HG03575 (cell line): ENCODE data around the gene FOXP1.

Experiments used
- ATAC-seq: cut with Tn5 transposase; IDR thresholded peaks from one replicate; pipeline ENCODE4 v1.9.1; 2021; ENCODE audit not compliant: unreplicated experiment, insufficient number of reproducible peaks, low FRiP score; ENCODE audit errors: extremely low read depth

The FOXP1 gene

DNA sequence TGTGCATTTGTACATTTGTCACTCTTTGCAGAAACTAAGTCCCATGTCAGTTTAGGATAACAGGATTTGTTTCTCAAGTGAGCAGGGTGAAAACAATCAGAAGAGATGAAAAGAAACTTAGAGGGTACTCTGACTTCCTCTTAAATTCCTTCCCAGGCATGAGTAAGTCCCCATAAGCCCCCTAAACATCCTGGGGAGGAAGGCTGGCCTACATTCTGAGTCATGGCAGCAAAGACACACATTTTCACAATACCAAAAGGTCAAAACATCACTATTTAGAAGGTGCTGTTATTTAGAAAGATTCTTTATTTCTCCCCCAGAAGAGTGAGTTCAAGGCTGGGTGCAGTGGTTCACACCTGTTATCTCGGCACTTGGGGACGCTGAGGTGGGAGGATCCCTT lies 7.6 kb upstream of the FOXP1 start:
- ATAC-seq: no peak

- no peak for ATAC-seq
Measured at GRCh38 chr3:71589132-71589531, 5.6 kb upstream of the FOXP1 start.

GRCh38 chr3:71587958-71588357 lies 4.4 kb upstream of the FOXP1 start:
- no peak for ATAC-seq

- ATAC-seq: no peak
Measured at GRCh38 chr3:71586810-71587242, 3.3 kb upstream of the FOXP1 start.

DNA sequence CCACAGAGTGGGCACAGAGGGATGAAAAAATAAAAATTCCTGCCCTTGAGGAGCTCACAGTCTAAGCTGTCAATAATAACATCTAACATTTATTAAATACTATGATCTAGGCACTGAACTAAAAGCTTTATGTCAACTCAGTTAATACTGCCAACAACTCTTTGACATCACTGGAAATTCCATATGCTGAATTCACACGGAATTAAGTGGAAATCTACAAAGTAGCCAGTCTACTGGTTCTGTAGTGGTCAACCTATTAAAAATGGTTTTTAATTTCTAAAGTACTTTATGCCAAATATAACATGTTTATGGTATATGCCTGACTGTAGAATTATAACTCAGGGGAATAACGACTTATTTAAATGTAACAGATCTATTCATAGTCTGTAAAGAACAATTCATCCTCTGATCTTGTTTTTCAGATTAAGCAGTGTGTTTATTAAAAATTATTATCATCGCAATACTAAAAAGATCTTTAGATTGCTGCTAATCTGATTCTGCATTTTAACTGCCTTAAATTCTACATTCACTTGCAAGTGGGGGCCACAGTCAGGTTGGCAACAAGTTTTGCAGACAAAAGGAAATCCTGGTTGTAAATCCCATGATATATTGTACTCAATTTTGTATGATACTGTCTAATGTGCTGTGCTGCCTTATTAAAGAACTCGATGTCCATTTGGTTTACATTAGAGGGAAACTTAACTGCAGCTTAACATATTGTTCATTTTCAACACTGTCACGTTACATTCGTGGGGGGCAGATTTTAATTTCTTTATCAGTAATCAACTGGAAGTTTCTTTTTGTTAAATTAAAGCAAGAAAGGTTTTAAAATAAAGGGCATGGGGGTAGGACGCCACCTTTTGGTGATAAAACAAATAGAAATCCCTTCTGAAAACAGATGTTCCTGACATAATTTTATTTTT lies 2.6 kb upstream of the FOXP1 start:
- ATAC-seq: no peak

- no peak for ATAC-seq
Measured at GRCh38 chr3:71585131-71585530, 1.6 kb upstream of the FOXP1 start.

DNA sequence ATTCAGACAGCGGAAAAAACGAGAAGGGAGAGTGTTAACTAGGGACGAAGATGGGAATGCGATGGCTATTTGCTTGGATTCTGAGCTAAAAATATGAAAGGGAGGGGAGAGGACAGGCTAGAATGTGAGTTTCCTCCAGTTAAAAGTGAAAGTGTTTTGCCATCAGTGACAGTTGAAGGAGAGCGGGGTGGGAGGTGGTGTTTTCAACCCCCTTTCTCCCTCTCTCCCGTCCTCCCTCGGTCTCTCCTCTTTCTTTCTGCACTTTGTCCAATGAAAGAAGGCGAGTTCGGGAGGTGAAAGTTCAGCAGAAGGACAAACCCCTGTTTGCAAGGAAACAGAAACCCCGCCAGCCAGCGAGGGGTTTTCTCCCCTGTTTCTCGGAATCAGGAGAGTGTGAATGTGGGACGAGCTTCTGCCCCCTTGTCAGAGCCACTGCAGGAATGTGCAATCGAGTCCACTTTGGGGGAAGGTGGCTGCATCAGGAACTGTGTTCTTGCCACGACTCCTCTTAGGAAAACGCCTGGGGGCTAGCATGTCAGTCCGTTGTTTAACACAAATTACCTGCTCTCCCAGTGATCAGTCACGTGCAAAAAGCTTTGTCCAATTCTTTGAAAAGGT lies 975 bp upstream of the FOXP1 start:
- ATAC-seq: no peak

GRCh38 chr3:71582612-71583565 lies 639 bp downstream of the FOXP1 start:
- no peak for ATAC-seq

DNA sequence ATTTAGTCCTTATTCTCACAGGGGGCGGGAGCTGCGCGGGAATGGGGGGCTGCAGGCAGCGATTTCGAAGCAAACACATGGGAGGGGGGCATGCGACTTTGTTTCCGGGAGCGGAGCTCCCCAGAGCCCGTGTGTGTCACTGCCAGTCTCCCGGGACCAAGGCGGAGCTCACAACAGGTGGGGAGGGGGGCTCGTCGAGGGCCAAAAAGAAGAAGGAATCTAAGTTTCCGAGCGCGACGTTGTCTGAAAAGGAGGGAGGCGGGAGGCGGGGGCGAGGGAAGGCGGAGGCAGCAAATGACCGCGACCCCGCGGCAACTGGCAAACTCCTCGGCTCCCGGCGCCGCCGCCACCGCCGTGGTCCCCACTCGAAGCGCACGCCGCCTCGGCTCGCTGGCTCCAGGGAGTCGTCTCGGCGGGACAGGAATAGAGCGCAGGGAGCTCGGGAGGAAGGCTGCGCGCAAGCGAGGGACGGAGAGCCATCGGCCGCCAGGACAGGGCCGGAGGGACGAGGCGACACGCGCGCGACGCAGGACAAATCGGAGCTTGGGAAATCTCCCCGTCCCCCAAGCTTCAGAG lies 1.4 kb downstream of the FOXP1 start:
- no peak for ATAC-seq

- no peak for ATAC-seq
Measured at GRCh38 chr3:71581457-71582035, 2.0 kb downstream of the FOXP1 start.

DNA sequence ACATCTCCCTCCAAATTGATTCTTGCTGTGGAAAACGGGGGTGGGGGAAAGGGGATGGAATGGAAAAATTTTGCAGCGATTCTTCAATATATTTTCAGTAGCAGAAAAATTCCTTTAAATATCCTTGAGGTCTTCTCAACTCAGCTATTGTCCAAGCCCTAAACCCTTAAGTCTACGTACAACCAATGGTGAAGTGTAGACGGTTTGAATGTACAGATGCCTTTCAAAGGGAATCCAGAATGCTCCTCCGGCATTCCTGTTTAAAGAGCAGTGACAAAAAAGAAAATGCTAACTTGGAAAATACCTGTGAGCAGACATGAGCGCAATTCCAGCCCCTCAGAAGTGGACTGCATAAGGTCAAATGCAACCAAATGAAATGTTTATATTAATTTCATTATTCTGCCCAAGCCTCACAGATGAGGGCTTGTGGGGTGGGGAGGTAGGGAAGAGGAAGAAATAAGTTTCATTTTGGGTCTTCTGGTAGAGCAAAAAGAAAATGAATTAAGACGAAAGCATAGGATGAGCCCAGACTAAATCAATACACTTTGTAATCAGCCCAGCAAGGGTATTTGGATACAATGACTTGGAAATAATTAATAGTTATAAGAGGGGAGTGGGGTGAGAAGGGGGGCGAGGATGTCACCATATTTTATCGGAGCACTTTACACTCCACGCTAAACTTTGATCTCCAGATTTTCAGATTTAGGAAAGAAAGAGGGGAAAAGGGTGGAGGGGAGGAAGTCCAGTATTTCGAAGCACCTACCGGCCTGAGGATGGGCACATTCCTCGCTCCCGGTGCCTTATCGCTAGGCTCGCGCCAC lies 2.7 kb downstream of the FOXP1 start:
- no peak for ATAC-seq

DNA sequence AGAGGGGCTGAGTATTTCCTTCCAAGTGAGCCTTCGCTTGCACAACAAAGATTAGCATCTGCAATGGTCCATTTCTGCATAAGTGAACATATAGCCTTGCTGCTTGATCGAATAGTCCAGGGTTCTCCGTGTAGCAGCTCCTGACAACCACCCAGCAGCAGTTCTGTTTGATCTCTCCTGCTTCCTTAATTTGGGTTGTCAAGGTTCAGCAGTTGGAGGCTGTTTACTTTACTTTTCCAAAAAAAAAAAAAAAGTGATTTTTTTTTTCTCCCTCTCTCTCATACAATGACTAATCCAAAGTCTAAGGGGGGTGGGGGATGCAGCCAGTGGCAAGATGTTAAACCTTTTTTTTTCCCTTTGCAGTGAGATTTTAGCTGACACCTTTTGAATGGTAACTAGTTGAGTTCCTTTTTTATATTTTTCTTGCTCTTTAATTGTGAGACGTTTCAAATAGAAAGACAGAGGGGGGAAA lies 3.6 kb downstream of the FOXP1 start:
- no peak for ATAC-seq

- ATAC-seq: no peak
Measured at GRCh38 chr3:71579326-71579934, 4.1 kb downstream of the FOXP1 start.

DNA sequence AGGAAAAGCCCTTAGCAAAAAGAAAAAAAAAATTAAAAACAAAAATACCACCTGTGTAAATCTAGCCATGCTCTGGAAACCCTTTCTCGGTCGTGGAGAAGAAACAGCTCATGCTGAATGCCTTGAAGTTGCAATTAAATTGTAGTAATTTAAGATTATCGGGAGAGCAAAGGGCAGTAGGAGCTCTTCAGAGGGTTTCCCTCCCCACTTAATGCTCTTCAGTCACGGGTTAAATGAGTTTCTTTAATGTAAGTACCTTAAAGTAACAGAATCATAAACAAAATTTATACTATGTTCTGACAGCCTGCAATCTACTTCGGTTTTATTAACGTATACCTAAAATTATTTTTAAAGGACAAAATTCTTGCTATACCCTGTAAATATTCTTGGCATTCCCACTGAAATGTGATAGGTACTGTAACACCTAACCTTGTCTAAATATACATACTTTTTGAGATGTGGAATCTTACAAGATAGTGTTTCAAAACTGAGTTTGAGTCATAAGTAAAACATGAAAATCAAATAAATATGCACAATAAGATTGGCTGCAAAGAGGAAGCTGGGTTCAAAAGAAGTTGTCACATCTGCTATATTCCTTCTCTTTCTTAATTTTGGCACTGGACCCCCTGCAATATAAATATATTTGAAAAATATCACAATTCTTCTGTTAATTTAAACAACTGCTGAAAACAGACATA lies 5.3 kb downstream of the FOXP1 start:
- ATAC-seq: no peak

- ATAC-seq: no peak
Measured at GRCh38 chr3:71577011-71577410, 6.5 kb downstream of the FOXP1 start.

DNA sequence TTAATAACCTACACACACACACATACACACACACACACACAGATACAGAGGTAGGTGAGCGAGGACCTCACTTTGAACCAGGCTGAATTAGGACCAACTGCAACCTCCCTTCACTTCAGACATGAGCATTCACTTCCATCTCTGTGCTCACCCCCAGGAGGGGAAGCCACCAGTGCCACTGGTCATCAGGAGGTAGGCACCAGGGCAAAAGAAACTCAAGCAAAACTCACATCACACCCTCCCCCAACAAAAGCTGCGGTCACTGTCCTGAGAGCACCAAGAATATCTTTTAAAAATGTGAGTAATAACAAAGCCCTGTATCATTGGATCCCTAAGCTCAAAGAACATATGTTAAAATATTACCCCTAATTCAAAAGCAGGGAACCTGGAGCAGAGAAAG lies 8.1 kb downstream of the FOXP1 start:
- no peak for ATAC-seq

GRCh38 chr3:71573181-71573580 lies 10.3 kb downstream of the FOXP1 start:
- ATAC-seq: no peak
